AG04450 (cell line): ENCODE measurements around the gene MS4A10. TPM values are rescaled to one million over a fixed set of nuclear protein-coding genes. Genes with fewer than 3 reads are reported as not detected.

ENCODE experiments used
- CTCF ChIA-PET: fragments of 300-600, 350-600 bp; formaldehyde crosslinking; extraction: SDS; loops from one replicate; lab custom pipeline; 2022; ENCODE audit warnings: antibody characterized with exemption, inconsistent platforms; lab: Charles Lee
- POLR2A ChIA-PET: fragments of 350-600 bp; formaldehyde crosslinking; extraction: SDS; loops from one replicate; lab custom pipeline; 2021; ENCODE audit warnings: antibody characterized with exemption, inconsistent platforms; lab: Yijun Ruan, JAX
- DNase-seq: peaks from one replicate; pipeline ENCODE4 v3.0.0-alpha.2; 2011; ENCODE audit warnings: low read depth, low spot score
- H3K27ac ChIP-seq: one replicate; pipeline ENCODE4 v1.5.1; 2012; ENCODE audit warnings: low read depth, low read length, control low read depth
- H3K27me3 ChIP-seq: one replicate; pipeline ENCODE4 v1.6.0; 2012; ENCODE audit warnings: low read length; ENCODE audit not compliant: control insufficient read depth, insufficient read depth
- H3K4me3 ChIP-seq: 2 replicates; pipeline ENCODE4 v1.5.1; 2011; ENCODE audit warnings: mild to moderate bottlenecking, low read depth, low read length, control low read depth
- H3K9me3 ChIP-seq: 2 replicates; pipeline ENCODE4 v1.5.1; 2012; ENCODE audit warnings: low read length; ENCODE audit not compliant: control insufficient read depth, insufficient read depth
- polyA plus RNA-seq: library from polyadenylated mRNA; depleted of rRNA; stranded (reverse); fragments of >200 nt; gene quantifications from 2 replicates; pipeline ENCODE4 v1.2.3, GENCODE V29; 2011
- TF ChIP-seq, protein P1 (sequence below): IDR thresholded peaks from 2 replicates; pipeline ENCODE4 v1.5.1; 2011; ENCODE audit warnings: low read depth, low read length, control low read depth, inconsistent platforms

The MS4A10 gene
- polyA plus RNA-seq, 1 experiment: not detected

DNA sequence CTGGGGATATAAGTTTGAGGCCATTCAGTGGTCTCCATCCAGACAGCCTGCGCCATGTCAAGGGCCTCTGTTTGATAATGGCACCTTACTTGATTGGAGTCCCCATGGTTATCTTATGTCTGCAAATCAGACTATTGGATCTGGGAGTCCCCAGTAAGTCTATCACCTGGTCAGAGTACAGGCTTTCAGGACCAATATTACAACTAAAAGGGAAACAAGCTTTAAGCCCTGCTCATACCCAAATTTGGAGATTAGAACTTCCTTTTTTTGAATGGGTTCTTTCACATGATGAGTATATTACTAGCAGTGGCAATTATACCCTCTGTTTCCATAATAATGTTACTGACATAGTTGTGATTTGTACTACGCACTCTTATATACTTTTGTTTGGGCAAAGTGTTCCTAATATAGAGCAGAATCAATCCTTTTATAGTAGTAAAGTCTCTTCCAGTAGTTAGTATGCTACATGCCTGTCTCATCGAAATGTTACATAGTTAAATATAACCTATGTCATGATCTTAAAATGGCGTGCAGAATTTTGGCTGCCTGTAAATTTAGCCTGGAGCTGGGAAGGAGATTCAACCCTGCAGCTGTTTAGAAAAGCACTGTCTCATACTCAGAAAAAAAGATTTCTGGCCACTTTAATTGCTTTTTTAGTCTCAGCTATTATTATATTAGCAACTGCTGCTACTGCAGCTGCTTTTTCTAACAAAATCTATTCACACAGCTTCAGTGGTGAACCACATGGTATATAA, 23.5 kb upstream of the MS4A10 start:
- ChIA-PET CTCF (interaction anchor here (1.4 to 3.2 kb wide), 2 partner anchors 14 to 398 kb away, joined by 3 to 13 read pairs; no protein-coding TSS in a partner anchor), POLR2A (no interaction called here)
- TF ChIP-seq, protein P1, sequence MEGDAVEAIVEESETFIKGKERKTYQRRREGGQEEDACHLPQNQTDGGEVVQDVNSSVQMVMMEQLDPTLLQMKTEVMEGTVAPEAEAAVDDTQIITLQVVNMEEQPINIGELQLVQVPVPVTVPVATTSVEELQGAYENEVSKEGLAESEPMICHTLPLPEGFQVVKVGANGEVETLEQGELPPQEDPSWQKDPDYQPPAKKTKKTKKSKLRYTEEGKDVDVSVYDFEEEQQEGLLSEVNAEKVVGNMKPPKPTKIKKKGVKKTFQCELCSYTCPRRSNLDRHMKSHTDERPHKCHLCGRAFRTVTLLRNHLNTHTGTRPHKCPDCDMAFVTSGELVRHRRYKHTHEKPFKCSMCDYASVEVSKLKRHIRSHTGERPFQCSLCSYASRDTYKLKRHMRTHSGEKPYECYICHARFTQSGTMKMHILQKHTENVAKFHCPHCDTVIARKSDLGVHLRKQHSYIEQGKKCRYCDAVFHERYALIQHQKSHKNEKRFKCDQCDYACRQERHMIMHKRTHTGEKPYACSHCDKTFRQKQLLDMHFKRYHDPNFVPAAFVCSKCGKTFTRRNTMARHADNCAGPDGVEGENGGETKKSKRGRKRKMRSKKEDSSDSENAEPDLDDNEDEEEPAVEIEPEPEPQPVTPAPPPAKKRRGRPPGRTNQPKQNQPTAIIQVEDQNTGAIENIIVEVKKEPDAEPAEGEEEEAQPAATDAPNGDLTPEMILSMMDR: no peak
- no peak for DNase-seq
- no peak overlapping the region for H3K4me3 ChIP-seq
- no peaks in the 10 kb centered on the region for H3K27me3 ChIP-seq
- H3K9me3 ChIP-seq: no peaks in the 10 kb centered on the region
- H3K27ac ChIP-seq: no peak overlapping the region

- ChIA-PET CTCF (interaction anchor here (0.8 to 3.2 kb wide), 8 partner anchors 9 to 940 kb away, joined by 3 to 13 read pairs (median 4); no protein-coding TSS in a partner anchor), POLR2A (no interaction called here)
- no peak for DNase-seq
- Histone ChIP-seq H3K9me3 (no peaks in the 10 kb centered on the region; the same call in 1 of the 2 replicates), H3K27me3 (no peaks in the 10 kb centered on the region), H3K27ac (no peak overlapping the region), H3K4me3 (no peak overlapping the region)
- TF ChIP-seq, protein P1: peak; percentile 25; the same call in 1 of the 2 replicates
Measured at GRCh38 chr11:60762851-60763691, 22.1 kb upstream of the MS4A10 start.

DNA sequence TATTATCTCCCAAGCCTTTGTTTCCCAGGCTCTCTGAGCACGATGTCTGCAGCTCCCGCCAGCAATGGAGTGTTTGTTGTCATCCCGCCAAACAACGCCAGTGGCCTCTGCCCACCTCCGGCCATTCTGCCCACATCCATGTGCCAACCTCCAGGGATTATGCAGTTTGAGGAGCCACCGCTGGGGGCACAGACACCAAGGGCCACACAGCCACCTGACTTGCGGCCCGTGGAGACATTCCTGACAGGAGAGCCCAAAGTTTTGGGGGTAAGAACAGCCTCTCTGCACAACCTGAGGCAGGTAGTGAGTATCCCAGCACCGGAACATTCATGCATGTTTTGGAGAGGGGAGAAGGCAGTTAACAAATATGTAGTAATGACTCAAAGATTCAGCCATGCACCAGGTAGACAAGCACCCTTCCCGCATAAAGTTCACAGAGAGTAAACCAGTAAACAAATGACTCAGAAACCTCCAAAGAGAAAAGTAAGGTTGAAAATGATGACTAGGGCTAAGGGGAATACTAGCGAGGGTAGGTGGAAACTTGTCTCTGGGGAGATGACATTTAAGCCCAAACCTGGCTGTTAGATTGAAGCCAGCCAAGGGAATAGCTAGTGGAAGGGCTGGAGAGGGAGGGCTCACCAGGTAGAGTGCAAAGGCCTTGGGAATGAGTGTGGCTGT, 21.3 kb upstream of the MS4A10 start:
- CTCF ChIA-PET: interaction anchor here (1.3 to 3.2 kb wide), 3 partner anchors 8 to 498 kb away, joined by 5 to 13 read pairs (median 6); no protein-coding TSS in a partner anchor
- Histone ChIP-seq H3K27me3 (peaks cover under 1% of the 10 kb centered on the region), H3K27ac (no peak overlapping the region), H3K4me3 (no peak overlapping the region), H3K9me3 (no peaks in the 10 kb centered on the region; the same call in 1 of the 2 replicates)
- POLR2A ChIA-PET: no interaction called here
- TF ChIP-seq, protein P1: no peak
- no peak for DNase-seq

DNA sequence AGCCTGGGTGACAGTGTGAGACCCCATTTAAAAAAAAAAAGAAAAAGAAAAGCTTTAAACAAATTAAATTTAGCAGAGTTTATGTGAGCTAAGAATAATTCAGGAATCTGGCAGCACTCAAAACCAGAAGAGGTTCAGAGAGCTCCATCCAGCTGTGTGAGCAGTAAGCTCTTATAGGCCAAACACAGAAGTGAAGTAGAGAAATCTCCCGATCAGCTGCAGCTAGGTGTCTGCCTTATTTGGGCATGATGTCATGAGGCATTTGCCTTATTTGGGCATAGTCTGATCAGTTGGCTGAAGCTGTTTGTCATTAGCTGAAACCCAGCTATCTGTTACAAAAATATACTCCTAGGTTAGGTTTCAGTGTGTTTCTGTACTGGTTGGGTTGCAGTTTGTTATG, 20.3 kb upstream of the MS4A10 start:
- Histone ChIP-seq H3K4me3 (no peak overlapping the region), H3K27ac (no peak overlapping the region), H3K9me3 (no peaks in the 10 kb centered on the region; the same call in 1 of the 2 replicates), H3K27me3 (peaks cover 6% of the 10 kb centered on the region)
- ChIA-PET POLR2A (interaction anchor here (1.1 kb wide), 1 partner anchor 11 kb away, joined by 6 read pairs; no protein-coding TSS in a partner anchor), CTCF (interaction anchor here (0.5 to 1.3 kb wide), 3 partner anchors 9 to 169 kb away, joined by 4 to 5 read pairs (median 4); partner anchors contain the start of gene MS4A15)
- TF ChIP-seq, protein P1: no peak
- no peak for DNase-seq
